DMS153 (cell line): ENCODE results near the gene ACTG1.
"Not testable (repeated sequence)": the region's sequence is repeated elsewhere in the genome, so short reads cannot be mapped to it uniquely, and the experiment has no call there.

ENCODE experiments used
- DNase-seq: peaks from one replicate; lab custom pipeline; 2025; lab: John Stamatoyannopoulos, UW

ACTG1 gene

GRCh38 chr17:81533339-81534141, 20.9 kb upstream of the ACTG1 start:
- DNase-seq = no peak

DNA sequence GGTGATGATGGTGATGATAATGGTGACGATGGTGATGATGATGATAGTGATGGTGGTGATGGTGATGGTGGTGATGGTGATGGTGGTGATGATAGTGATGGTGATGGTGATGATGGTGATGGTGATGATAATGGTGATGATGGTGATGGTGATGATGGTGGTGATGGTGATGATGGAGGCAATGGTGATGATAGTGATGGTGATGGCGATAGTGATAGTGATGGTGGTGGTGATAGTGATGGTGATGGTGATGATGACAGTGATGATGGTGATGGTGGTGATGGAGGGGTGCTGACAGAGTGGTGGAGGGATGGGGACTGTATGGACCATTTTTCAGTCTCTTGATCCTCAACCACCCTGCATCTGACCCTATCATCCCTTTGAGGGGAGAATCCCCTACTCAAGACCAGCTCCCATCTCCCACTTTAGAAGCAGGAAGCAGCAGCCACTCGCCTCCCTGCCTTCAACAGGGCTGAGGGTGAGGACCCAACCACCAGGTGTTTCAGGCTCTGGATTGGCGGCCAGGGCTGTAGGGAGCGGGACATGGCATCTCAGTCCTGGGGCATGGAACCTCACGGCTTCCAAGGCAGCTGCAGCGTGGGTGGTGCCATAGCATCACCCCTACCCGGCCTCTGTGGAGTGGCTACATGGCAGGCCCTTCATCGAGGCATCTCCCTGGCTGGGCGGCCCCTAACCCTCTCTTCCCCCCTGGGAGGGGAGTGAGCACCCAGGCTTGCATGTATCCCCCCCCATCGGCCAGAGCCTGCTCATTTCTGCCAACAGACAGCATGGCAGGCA, 20.1 kb upstream of the ACTG1 start:
- no peak for DNase-seq

DNA sequence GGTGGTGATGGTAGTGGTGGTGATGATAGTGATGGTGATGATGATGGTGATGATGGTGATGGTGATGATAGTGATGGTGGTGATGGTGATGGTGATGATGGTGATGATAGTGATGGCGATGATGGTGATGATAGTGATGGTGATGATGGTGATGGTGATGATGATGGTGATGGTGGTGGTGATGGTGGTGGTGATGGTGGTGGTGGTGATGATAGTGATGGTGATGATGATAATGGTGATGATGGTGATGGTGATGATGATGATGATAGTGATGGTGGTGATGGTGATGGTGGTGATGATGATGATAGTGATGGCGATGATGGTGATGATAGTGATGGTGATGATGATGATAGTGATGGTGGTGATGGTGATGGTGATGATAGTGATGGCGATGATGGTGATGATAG, 19.4 kb upstream of the ACTG1 start:
- DNase-seq = not testable (repeated sequence)

- not testable (repeated sequence) for DNase-seq
Measured at GRCh38 chr17:81531013-81531412, 18.4 kb upstream of the ACTG1 start.

DNA sequence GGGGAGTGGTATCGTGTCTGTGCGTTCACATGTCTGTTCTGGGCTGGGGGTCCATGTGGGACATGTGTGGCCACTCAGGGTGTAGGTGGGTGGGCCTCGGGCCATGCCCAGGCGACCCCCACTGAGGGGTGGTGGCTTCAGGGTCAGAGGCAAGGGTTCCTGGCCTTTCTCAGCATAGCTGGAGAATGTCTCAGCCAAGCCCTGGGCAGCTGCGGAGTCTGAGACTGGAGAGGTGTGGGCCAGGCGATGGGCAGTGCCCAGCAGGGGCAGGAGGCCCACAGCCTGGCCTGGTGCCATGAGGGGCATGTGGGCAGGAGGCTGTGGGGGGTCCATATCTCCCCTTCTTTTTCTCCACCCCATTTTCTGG, 16.8 kb upstream of the ACTG1 start:
- DNase-seq = no peak

DNA sequence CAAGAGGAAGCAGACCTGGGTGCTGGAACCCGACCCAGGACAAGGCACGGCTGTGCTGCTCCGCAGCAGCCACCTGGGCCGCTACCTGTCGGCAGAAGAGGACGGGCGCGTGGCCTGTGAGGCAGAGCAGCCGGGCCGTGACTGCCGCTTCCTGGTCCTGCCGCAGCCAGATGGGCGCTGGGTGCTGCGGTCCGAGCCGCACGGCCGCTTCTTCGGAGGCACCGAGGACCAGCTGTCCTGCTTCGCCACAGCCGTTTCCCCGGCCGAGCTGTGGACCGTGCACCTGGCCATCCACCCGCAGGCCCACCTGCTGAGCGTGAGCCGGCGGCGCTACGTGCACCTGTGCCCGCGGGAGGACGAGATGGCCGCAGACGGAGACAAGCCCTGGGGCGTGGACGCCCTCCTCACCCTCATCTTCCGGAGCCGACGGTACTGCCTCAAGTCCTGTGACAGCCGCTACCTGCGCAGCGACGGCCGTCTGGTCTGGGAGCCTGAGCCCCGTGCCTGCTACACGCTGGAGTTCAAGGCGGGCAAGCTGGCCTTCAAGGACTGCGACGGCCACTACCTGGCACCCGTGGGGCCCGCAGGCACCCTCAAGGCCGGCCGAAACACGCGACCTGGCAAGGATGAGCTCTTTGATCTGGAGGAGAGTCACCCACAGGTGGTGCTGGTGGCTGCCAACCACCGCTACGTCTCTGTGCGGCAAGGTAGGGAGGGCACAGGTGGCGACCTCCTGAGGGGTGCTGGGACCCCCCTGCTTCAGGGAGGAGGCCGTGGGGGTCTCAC, 16.2 kb upstream of the ACTG1 start:
- DNase-seq = no peak

DNA sequence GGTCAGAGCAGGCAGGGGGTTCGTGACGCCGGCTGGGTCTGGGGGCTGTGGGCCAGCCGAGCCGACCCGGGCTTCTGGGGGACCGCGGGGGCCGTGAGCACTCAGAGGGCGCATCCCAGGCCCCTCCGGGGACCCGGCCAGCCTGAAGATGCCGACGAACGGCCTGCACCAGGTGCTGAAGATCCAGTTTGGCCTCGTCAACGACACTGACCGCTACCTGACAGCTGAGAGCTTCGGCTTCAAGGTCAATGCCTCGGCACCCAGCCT, 15.7 kb upstream of the ACTG1 start:
- DNase-seq = no peak

DNA sequence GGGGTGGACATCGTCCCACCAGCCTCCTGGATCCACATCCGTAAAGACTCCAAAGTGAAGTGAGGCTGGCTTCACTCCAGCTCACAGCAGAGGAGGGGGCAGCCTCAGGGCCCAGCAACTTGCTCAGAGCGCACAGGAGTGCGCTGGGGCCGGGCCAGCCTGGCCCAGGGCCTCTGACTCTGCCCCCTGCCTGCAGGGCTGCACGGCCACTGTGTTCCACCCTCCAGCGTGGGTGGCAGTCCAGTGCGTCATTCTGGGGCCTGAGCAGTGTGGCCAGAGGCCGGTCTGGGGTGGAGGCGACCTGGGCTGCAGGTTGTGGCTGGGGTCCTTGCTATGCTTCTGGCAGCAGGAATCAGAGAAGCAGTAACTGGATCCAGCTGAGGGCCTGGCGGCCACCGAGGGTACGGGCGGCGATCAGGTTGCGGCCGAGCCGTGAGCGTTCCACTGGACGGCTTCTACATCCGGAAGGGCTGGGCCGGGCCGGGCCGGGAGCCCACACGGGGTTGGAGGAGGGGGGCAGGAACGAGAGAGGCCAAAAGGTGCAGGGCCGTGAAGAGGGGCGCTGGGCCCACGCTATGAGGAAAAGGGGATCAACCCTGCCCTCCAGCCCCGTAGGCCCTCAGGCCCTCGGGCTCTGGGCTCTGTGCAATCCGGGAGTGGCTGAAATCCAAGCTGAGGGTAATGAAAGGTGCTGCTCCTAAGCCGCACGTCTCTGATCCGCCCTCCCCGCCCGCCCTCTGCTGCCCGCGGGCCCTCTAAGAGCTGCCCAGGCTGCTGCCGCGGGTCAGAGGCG, 15.2 kb upstream of the ACTG1 start, which contains the start of gene FSCN2:
Gene FSCN2 (plus strand): TSS at position 787 of the 793 bp plus-strand sequence. CDS start 155 bp downstream, outside the sequence.
- no peak for DNase-seq

GRCh38 chr17:81526662-81527571, 14.3 kb upstream of the ACTG1 start:
- DNase-seq = no peak

- DNase-seq = no peak
Measured at GRCh38 chr17:81524865-81525159, 12.2 kb upstream of the ACTG1 start.

DNA sequence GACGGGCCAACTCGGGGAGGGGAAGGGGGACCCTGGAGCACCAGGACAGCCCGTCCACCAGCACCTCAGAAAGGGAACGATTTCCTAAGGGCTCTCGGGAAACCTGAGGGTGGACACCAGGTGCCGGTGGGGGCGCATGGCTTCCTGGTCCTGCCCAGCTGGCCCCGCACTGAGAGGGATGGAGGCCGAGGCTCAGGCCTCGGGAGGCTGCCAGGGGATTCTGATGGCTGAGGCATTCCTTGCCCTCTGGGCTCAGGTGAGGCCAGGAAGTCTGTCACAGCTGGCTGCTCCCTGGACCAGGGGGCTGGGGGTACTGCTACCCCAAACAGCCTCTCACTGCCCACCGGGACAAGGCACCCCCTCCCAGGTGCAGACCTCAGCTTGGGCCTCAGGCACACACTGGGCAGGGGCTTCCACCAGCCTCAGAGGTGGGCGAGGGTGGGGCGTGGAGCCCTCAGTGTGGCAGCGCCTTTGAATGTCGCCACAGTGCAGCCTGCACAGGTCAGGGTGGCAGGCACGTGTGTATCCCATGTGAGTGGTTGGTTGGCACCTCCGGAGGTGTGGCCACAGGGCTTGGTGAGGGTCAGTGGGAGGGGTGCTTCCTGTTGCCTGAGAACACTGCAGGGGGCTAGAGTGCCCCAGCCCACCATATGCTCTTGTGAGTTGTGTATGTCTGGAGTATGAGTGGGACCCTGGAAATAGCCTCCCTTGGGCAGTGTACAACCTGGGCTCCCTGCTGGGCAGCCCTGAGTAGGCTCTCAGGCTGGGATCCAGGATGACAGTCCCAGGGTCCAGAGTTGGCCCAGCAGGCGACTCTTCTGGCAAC, 11.7 kb upstream of the ACTG1 start:
- DNase-seq = no peak

GRCh38 chr17:81523402-81524038, 10.9 kb upstream of the ACTG1 start:
- peak; percentile 55 for DNase-seq

- DNase-seq = no peak
Measured at GRCh38 chr17:81522491-81523401, 10.1 kb upstream of the ACTG1 start.

GRCh38 chr17:81520021-81520901, 7.7 kb upstream of the ACTG1 start:
- DNase-seq = no peak

DNA sequence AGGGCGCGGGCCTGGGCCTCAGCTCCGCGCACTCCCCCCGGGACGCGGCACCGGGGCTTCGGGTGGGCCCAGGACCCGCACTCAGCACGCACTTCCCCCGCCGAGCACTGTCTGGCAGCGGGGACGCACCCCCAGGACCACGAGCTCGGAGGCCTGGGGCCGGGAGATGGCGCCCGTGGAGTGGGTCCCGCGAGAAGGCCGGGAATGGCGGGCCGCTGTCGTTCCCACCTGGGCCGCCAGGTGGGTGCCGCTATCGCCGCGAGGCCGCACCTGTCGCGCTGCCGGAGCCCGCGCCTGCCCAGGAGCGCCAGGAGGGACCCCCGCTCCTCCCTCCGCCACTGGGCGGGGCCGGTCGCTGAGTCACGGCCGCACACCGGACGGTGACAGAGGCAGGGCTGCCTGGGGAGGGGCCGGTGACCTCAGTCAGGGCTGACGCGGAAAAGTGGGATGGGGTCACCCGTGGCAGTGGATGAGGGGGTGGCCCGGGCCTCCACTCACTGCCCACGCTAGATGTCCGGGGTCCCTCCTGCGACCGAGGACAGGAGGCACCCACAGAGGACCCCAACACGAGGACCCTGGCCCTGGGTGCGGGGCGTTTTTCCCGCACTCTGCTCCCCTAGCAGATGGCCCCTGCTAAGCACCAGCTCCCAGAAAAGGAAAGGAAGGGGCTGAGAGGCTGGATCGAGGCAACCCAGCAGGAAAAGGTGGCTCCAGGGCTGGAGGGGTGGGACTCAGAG, 6.9 kb upstream of the ACTG1 start:
- peak; percentile 50 for DNase-seq

DNA sequence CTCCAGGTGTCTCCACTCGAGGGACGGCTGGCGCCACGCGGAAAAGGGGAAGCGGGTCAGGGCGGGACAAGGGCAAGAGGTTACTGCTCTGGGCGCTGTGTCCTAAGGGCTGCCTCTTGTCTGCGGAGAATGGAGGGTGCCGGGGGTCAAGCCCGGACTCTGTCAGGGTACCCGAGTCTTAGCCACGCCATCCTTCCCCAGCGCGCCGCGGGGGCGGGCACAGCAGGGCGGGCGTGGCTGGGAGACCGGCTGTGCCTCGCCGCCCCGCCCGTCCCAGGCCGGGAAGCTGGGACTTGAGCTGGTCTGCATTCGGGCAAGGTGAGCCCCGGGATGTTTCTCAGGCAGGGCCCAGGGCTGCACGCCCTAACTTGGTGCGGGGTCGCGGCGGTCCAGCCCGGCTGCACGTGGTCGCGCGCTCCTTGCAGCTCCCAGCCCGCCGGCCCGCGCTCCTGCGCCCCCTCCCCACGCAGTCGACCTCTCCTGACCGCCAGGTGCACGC, 6.2 kb upstream of the ACTG1 start:
- no peak for DNase-seq
